IMR-90 (cell line): Measurements from ENCODE around the gene RETN. TPM values are rescaled to one million over a fixed set of nuclear protein-coding genes. Genes with fewer than 3 reads are reported as not detected.

ENCODE experiments used
- ATAC-seq: fragments of 200-7000 bp; cut with Tn5 transposase; 2 replicates; pipeline ENCODE4 v1.9.1; 2020; ENCODE audit warnings: low read depth, mild to moderate bottlenecking, moderate library complexity
- BruUV-seq: library from RNA; stranded (reverse); fragments of 400-500 nt; replicated peaks from 2 replicates; lab custom pipeline; 2021; lab: Mats Ljungman, UMichigan
- CTCF ChIA-PET: fragments of 300-600 bp; formaldehyde crosslinking; extraction: SDS; loops from one replicate; lab custom pipeline; 2021; ENCODE audit warnings: antibody characterized with exemption; lab: Yijun Ruan, JAX
- POLR2A ChIA-PET: fragments of 300-600 bp; sonication (Branson Sonifier 250); formaldehyde crosslinking; loops from one replicate; lab custom pipeline; 2022; ENCODE audit warnings: antibody characterized with exemption; ENCODE audit not compliant: unreplicated experiment; lab: Charles Lee
- DNase-seq: peaks from one replicate; pipeline ENCODE4 v3.0.0; 2013
- H2AFZ ChIP-seq: replicated peaks from 2 replicates; pipeline ENCODE3; 2013; ENCODE audit warnings: low read length, mild to moderate bottlenecking; ENCODE audit not compliant: poor library complexity
- H2AK5ac ChIP-seq: 2 replicates; pipeline ENCODE4 v1.6.1; 2013; ENCODE audit warnings: low read depth, low read length, inconsistent platforms
- H2AK9ac ChIP-seq: replicated peaks from 2 replicates; pipeline ENCODE3; 2013; ENCODE audit warnings: mild to moderate bottlenecking, low read depth, low read length, moderate library complexity; ENCODE audit not compliant: poor library complexity
- H2BK120ac ChIP-seq: 2 replicates; pipeline ENCODE4 v1.6.1; 2013; ENCODE audit warnings: low read depth, low read length, inconsistent platforms
- H2BK15ac ChIP-seq: 3 replicates; pipeline ENCODE4 v1.6.1; 2013; ENCODE audit warnings: low read depth, low read length, inconsistent platforms
- H2BK20ac ChIP-seq: 2 replicates; pipeline ENCODE4 v1.6.1; 2013; ENCODE audit warnings: low read depth, mild to moderate bottlenecking, inconsistent platforms, low read length, moderate library complexity
- H2BK5ac ChIP-seq: 2 replicates; pipeline ENCODE4 v1.6.1; 2013; ENCODE audit warnings: mild to moderate bottlenecking, low read depth, low read length, inconsistent platforms; ENCODE audit not compliant: poor library complexity, severe bottlenecking
- H3K14ac ChIP-seq: replicated peaks from 2 replicates; pipeline ENCODE4 v1.6.1; 2013; ENCODE audit warnings: low read depth, low read length, inconsistent platforms
- H3K18ac ChIP-seq: 2 replicates; pipeline ENCODE4 v1.6.1; 2013; ENCODE audit warnings: low read depth, low read length, control low read depth
- H3K23ac ChIP-seq: 2 replicates; pipeline ENCODE4 v1.6.1; 2013; ENCODE audit warnings: low read depth, low read length, inconsistent platforms
- H3K27ac ChIP-seq: 2 replicates; pipeline ENCODE4 v1.5.1; 2013; ENCODE audit warnings: mild to moderate bottlenecking, control low read depth, low read length; ENCODE audit not compliant: insufficient read depth
- H3K27me3 ChIP-seq: 2 replicates; pipeline ENCODE4 v1.6.1; 2013; ENCODE audit warnings: low read length; ENCODE audit not compliant: control insufficient read depth, insufficient read depth
- H3K36me3 ChIP-seq: 2 replicates; pipeline ENCODE4 v1.6.1; 2013; ENCODE audit warnings: low read length, mixed read lengths; ENCODE audit not compliant: control insufficient read depth, insufficient read depth
- H3K4ac ChIP-seq: 2 replicates; pipeline ENCODE4 v1.6.1; 2013; ENCODE audit warnings: low read depth, low read length, inconsistent platforms
- H3K4me1 ChIP-seq: 2 replicates; pipeline ENCODE4 v1.6.1; 2013; ENCODE audit warnings: low read length, mixed read lengths; ENCODE audit not compliant: control insufficient read depth, insufficient read depth
- H3K4me2 ChIP-seq: 2 replicates; pipeline ENCODE4 v1.6.1; 2013; ENCODE audit warnings: low read depth, mild to moderate bottlenecking, control low read depth, low read length, moderate library complexity
- H3K4me3 ChIP-seq: 2 replicates; pipeline ENCODE4 v1.5.1; 2013; ENCODE audit warnings: low read depth, mild to moderate bottlenecking, control low read depth, low read length, moderate library complexity; ENCODE audit not compliant: insufficient read depth
- H3K56ac ChIP-seq: 2 replicates; pipeline ENCODE4 v1.6.1; 2013; ENCODE audit warnings: low read length, inconsistent platforms; ENCODE audit not compliant: insufficient read depth; ENCODE audit errors: extremely low read depth
- H3K79me1 ChIP-seq, 2 experiments: 2 replicates each; pipeline ENCODE4 v1.6.1; 2013; ENCODE audit warnings: low read length in 2 of 2, inconsistent platforms in 1 of 2, low read depth in 1 of 2
- H3K9ac ChIP-seq: 2 replicates; pipeline ENCODE4 v1.6.1; 2013; ENCODE audit warnings: low read depth, low read length, control low read depth
- H3K9me1 ChIP-seq: 2 replicates; pipeline ENCODE4 v1.6.1; 2013; ENCODE audit warnings: low read length, inconsistent platforms; ENCODE audit not compliant: insufficient read depth
- H3K9me3 ChIP-seq: 2 replicates; pipeline ENCODE4 v1.6.1; 2013; ENCODE audit warnings: low read length; ENCODE audit not compliant: control insufficient read depth, insufficient read depth
- H4K20me1 ChIP-seq: 2 replicates; pipeline ENCODE4 v1.6.1; 2013; ENCODE audit warnings: low read length, inconsistent platforms; ENCODE audit not compliant: insufficient read depth
- H4K5ac ChIP-seq: 2 replicates; pipeline ENCODE4 v1.6.1; 2013; ENCODE audit warnings: mild to moderate bottlenecking, low read depth, low read length, control low read depth
- H4K8ac ChIP-seq, 2 experiments: 2 replicates each; pipeline ENCODE4 v1.6.1; 2013; ENCODE audit warnings: low read depth in 2 of 2, low read length in 2 of 2, control low read depth in 1 of 2, inconsistent platforms in 1 of 2
- H4K91ac ChIP-seq: 2 replicates; pipeline ENCODE4 v1.6.1; 2013; ENCODE audit warnings: low read depth, low read length, inconsistent platforms; ENCODE audit not compliant: insufficient read depth
- BHLHE40 ChIP-seq: fragments of 150-350 bp; IDR thresholded peaks from 2 replicates; pipeline ENCODE4 v1.6.1; 2016; ENCODE audit warnings: mild to moderate bottlenecking, low read depth, low read length
- CEBPB ChIP-seq: IDR thresholded peaks from 2 replicates; pipeline ENCODE4 v1.6.1; 2012; ENCODE audit warnings: low read depth, low read length, improper control_type of control experiment
- FOS ChIP-seq: fragments of 150-350 bp; IDR thresholded peaks from 2 replicates; pipeline ENCODE4 v1.6.1; 2016; ENCODE audit warnings: low read depth, low read length
- MAZ ChIP-seq: IDR thresholded peaks from 2 replicates; pipeline ENCODE4 v1.6.1; 2012; ENCODE audit warnings: low read depth, mild to moderate bottlenecking, low read length, improper control_type of control experiment, moderate library complexity, borderline replicate concordance
- MXI1 ChIP-seq: IDR thresholded peaks from 2 replicates; pipeline ENCODE4 v1.6.1; 2012; ENCODE audit warnings: low read depth, mild to moderate bottlenecking, low read length, moderate library complexity, borderline replicate concordance
- NFE2L2 ChIP-seq: fragments of 150-350 bp; IDR thresholded peaks from 2 replicates; pipeline ENCODE4 v1.6.1; 2016; ENCODE audit warnings: low read depth, mild to moderate bottlenecking, low read length
- POLR2A ChIP-seq: IDR thresholded peaks from 2 replicates; pipeline ENCODE4 v1.6.1; 2012; ENCODE audit warnings: mild to moderate bottlenecking, low read depth, low read length
- RAD21 ChIP-seq: IDR thresholded peaks from 2 replicates; pipeline ENCODE4 v1.6.1; 2012; ENCODE audit warnings: low read length, improper control_type of control experiment
- RCOR1 ChIP-seq: IDR thresholded peaks from 2 replicates; pipeline ENCODE4 v1.6.1; 2012; ENCODE audit warnings: mild to moderate bottlenecking, low read length, improper control_type of control experiment; ENCODE audit not compliant: insufficient replicate concordance
- RFX5 ChIP-seq: IDR thresholded peaks from 2 replicates; pipeline ENCODE4 v1.8.0; 2012; ENCODE audit warnings: low read depth, mild to moderate bottlenecking, low read length, moderate library complexity
- SMC3 ChIP-seq: fragments of 150-350 bp; IDR thresholded peaks from 2 replicates; pipeline ENCODE4 v1.6.1; 2016; ENCODE audit warnings: low read depth, mild to moderate bottlenecking, antibody characterized with exemption, low read length, moderate library complexity
- USF2 ChIP-seq: fragments of 150-350 bp; IDR thresholded peaks from 2 replicates; pipeline ENCODE4 v1.6.1; 2017; ENCODE audit warnings: mild to moderate bottlenecking, antibody characterized with exemption, low read length, low read depth
- WGBS, 2 experiments: methylation state at CpG; one replicate each; pipeline versions ENCODE4 v1.1.5 to v1.1.7; 2013; ENCODE audit warnings: missing lambda C conversion rate in 2 of 2; ENCODE audit not compliant: insufficient read length in 1 of 2; ENCODE audit errors: extremely low coverage in 2 of 2; 5-methylcytosine and 5-hydroxymethylcytosine counted together
- dilution Hi-C: fragments of 300-500 bp; cut with HindIII; formaldehyde crosslinking; loops from one replicate; pipeline ENCODE4 v1.14.3; 2018; ENCODE audit warnings: low sequenced_read_pairs; ENCODE audit not compliant: unreplicated experiment
- in situ Hi-C: fragments of 300-500 bp; cut with MboI; formaldehyde crosslinking; loops from 3 replicates; pipeline ENCODE4 v1.14.3; 2019; ENCODE audit warnings: low sequenced_read_pairs, inconsistent platforms, mixed read lengths
- intact Hi-C: fragments of 100-400 bp; cut with micrococcal nuclease; formaldehyde crosslinking; loops from 2 replicates; pipeline ENCODE4 v1.10.0; 2022
- polyA plus RNA-seq, 3 experiments: library from polyadenylated mRNA; depleted of rRNA; stranded (reverse); fragments of >200 nt; gene quantifications; 2 replicates each; pipeline ENCODE4 v1.2.3, GENCODE V29; 2012; ENCODE audit warnings: low replicate concordance in 1 of 3
- total RNA-seq: library from RNA; depleted of rRNA; stranded (reverse); fragments of >200 nt; gene quantifications from 2 replicates; pipeline ENCODE4 v1.2.3, GENCODE V29; 2012
- TF ChIP-seq, protein P1 (sequence below): fragments of 150-350 bp; IDR thresholded peaks from 2 replicates; pipeline ENCODE4 v1.6.1; 2016; ENCODE audit warnings: low read depth, mild to moderate bottlenecking, low read length, moderate library complexity, borderline replicate concordance

The RETN gene
- total and polyA plus RNA-seq, 2 of the 4 experiments (the other 2 are of a cell fraction) = not detected

GRCh38 chr19:7658219-7658686 is 10.6 kb upstream of the RETN start:
- in situ Hi-C loops (no loop called here), intact Hi-C loops (no loop called here)
- H2BK5ac ChIP-seq = no peak overlapping the region

More at GRCh38 chr19:7658219-7658686, 10.6 kb upstream of the RETN start:
- no peak for ATAC-seq
- BruUV-seq = no TSS peak
- 7% methylated on average over 3 of the region's 9 CpGs; no CpG with 5 or more reads in 1 of the 2 experiments for WGBS, 2 experiments
- H2AFZ ChIP-seq = no peak overlapping the region
- no peak overlapping the region for H4K8ac ChIP-seq
- H3K14ac ChIP-seq = no peak overlapping the region
- no peak overlapping the region for H2BK20ac ChIP-seq
- H3K4me2 ChIP-seq = no peak overlapping the region; the same call in 1 of the 2 replicates
- no peak overlapping the region for H4K91ac ChIP-seq
- no peak overlapping the region for H3K4me3 ChIP-seq
- H4K20me1 ChIP-seq = no peaks in the 10 kb centered on the region
- no peaks in the 10 kb centered on the region for H3K36me3 ChIP-seq
- no peaks in the 10 kb centered on the region for H3K79me1 ChIP-seq
- H2BK120ac ChIP-seq = no peak overlapping the region
- POLR2A ChIA-PET = no interaction called here
- H3K4ac ChIP-seq = no peak overlapping the region
- TF ChIP-seq MAZ (no peak), NFE2L2 (no peak), MXI1 (no peak), CEBPB (no peak), BHLHE40 (no peak), RCOR1 (no peak), FOS (no peak), POLR2A (no peak), RAD21 (no peak), USF2 (no peak), RFX5 (no peak), SMC3 (no peak)
- TF ChIP-seq, protein P1, sequence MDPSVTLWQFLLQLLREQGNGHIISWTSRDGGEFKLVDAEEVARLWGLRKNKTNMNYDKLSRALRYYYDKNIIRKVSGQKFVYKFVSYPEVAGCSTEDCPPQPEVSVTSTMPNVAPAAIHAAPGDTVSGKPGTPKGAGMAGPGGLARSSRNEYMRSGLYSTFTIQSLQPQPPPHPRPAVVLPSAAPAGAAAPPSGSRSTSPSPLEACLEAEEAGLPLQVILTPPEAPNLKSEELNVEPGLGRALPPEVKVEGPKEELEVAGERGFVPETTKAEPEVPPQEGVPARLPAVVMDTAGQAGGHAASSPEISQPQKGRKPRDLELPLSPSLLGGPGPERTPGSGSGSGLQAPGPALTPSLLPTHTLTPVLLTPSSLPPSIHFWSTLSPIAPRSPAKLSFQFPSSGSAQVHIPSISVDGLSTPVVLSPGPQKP = no peak
- no peak overlapping the region for H2AK9ac ChIP-seq
- DNase-seq = no peak
- H4K5ac ChIP-seq = no peak overlapping the region
- H3K27ac ChIP-seq = no peak overlapping the region
- H3K56ac ChIP-seq = no peak overlapping the region
- H3K9me3 ChIP-seq = no peaks in the 10 kb centered on the region
- H3K23ac ChIP-seq = no peak overlapping the region
- peaks cover 10% of the 10 kb centered on the region for H3K27me3 ChIP-seq
- H3K9ac ChIP-seq = no peak overlapping the region
- no peak overlapping the region for H3K18ac ChIP-seq
- no peaks in the 10 kb centered on the region for H3K9me1 ChIP-seq
- CTCF ChIA-PET = interaction anchor here (0.9 kb wide), 1 partner anchor 23 kb away, joined by 4 read pairs; the partner anchor contains the start of gene TRAPPC5
- H2AK5ac ChIP-seq = no peak overlapping the region
- dilution Hi-C loops = no loop called here
- H2BK15ac ChIP-seq = no peak overlapping the region
- H3K4me1 ChIP-seq = no peaks in the 10 kb centered on the region
